ENCODE data around the gene KRTAP5-3. TPM values are rescaled to one million over a fixed set of nuclear protein-coding genes. Genes with fewer than 3 reads are reported as not detected.

Gene KRTAP5-3
- total and polyA plus RNA-seq, 2 of the 8 experiments (the other 6 are each of a cell fraction or from before 2014, with no cell fraction given): not detected

DNA sequence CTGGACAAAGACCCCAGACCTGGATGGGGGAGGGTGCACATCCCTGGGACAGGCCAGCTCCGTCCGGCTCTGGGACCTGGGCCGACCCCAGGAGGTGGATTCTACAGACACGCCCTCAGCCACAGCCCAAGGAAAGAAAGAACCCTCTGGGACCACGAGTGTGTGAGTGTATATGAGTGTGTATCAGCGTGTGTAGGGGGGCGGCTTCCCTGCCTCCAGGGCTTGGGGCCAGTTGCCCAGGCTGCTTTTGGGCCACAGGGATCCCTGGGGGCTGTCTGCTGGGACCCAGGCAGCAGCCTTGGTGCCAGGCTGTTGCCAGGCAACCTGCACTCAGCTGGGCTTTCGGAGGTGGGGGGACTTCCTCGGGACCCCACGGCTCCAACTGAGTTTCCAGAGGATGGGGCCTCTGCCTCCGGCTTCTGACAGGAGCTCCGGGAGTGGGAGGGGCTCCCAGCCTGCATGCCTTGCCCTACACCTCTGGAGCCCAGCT lies 45.1 kb downstream of the KRTAP5-3 start:
- Histone ChIP-seq H2AFZ (ENCODE audit: low read length) (no peak overlapping the region), H3K36me3 (ENCODE audit: control insufficient read depth in 2 of 4, insufficient read depth in 4 of 4, low read length in 3 of 4) (no peaks in the 10 kb centered on the region), H2BK120ac (replicated peaks; ENCODE audit: low read depth, low read length) (no peak overlapping the region), H2AK5ac (ENCODE audit: low read depth, low read length) (no peak overlapping the region), H3K9me3 (ENCODE audit: insufficient read depth in 2 of 2, low read depth in 1 of 2, low read length in 1 of 2) (no peaks in the 10 kb centered on the region), H3K4me3 (ENCODE audit: extremely low read depth in 1 of 4, insufficient read depth in 2 of 4, low read depth in 3 of 4, low read length in 4 of 4) (no peak overlapping the region), H4K91ac (replicated peaks; ENCODE audit: insufficient read length, low read length) (no peak overlapping the region), H3K23me2 (ENCODE audit: low read depth, low read length) (no peaks in the 10 kb centered on the region), H3K27me3 (replicated peaks in 1 of 4; ENCODE audit: control insufficient read depth in 3 of 4, extremely low read depth in 1 of 4, insufficient read depth in 3 of 4, low read length in 3 of 4) (peaks cover 0 to 16% (median 8%) of the 10 kb centered on the region in 4 experiments; a peak in 5 of 7 replicates), H3K23ac (ENCODE audit: insufficient read length) (no peak overlapping the region), H3K14ac (ENCODE audit: insufficient read length) (no peak overlapping the region), H3K4ac (replicated peaks; ENCODE audit: insufficient read length, low read depth, low read length) (no peak overlapping the region), H2BK5ac (ENCODE audit: low read depth, low read length) (no peak overlapping the region), H3K9ac (replicated peaks in 1 of 4; ENCODE audit: extremely low read depth in 1 of 4, low read depth in 3 of 4, low read length in 3 of 4) (no peak overlapping the region), H3K4me2 (ENCODE audit: insufficient read depth in 1 of 2, low read depth in 2 of 2, low read length in 2 of 2) (no peak overlapping the region), H2BK15ac (ENCODE audit: low read length) (no peak overlapping the region), H3K4me1 (replicated peaks in 1 of 4; ENCODE audit: control insufficient read depth in 3 of 4, insufficient read depth in 4 of 4, low read length in 3 of 4) (peaks cover 8 to 47% (median 35%) of the 10 kb centered on the region in 4 experiments), H3K27ac (ENCODE audit: low read depth, low read length) (no peak overlapping the region), H3K56ac (replicated peaks; ENCODE audit: insufficient read length, low read depth, low read length) (no peak overlapping the region), H3K79me2 (ENCODE audit: control insufficient read depth in 1 of 2, insufficient read depth in 2 of 2, low read length in 2 of 2) (no peaks in the 10 kb centered on the region), H4K5ac (ENCODE audit: insufficient read length, low read depth, low read length) (no peak overlapping the region), H3K79me1 (ENCODE audit: low read depth, low read length) (no peaks in the 10 kb centered on the region), H4K20me1 (replicated peaks in 1 of 2; ENCODE audit: control insufficient read depth in 1 of 2, insufficient read depth in 2 of 2, low read length in 2 of 2) (peaks cover 0 to 18% of the 10 kb centered on the region in 2 experiments), H2BK12ac (ENCODE audit: low read depth, low read length) (no peak overlapping the region), H3K18ac (ENCODE audit: extremely low read depth, low read length) (no peak overlapping the region), H2BK20ac (ENCODE audit: low read length) (no peak overlapping the region), H4K8ac (ENCODE audit: extremely low read depth, insufficient read depth, low read length) (no peak overlapping the region; the same call in 1 of the 2 replicates)
- no peak for FAIRE-seq
- POLR2A ChIA-PET (ENCODE audit: partially characterized antibody): interaction anchor here (2.7 kb wide), 1 partner anchor 14 kb away, joined by 12 read pairs; no protein-coding TSS in a partner anchor
- DNase-seq (ENCODE audit: low read depth in 1 of 2, low spot score in 2 of 2): no peak
- CTCF ChIA-PET (ENCODE audit: partially characterized antibody): interaction anchor here (1.3 to 9.1 kb wide), 4 partner anchors 8 to 17 kb away, joined by 4 to 100 read pairs (median 51); no protein-coding TSS in a partner anchor
- WGBS, 2 experiments (ENCODE audit: extremely low coverage in 1 of 2, insufficient coverage in 1 of 2, insufficient read length in 1 of 2, insufficient replicate concordance in 2 of 2, low coverage in 1 of 2, low lambda C conversion rate in 2 of 2, missing lambda C conversion rate in 1 of 2): 85% methylated on average over 7 of the region's 12 CpGs; no CpG with 5 or more reads in 1 of the 2 experiments
- TF ChIP-seq JUND (IDR thresholded peaks at IDR 0.05; ENCODE audit: low read length) (no peak), CTBP2 (IDR thresholded peaks at IDR 0.05; ENCODE audit: borderline replicate concordance, insufficient read depth, insufficient read length, low read length) (no peak), POLR2A (IDR thresholded peaks at IDR 0.05; ENCODE audit: control extremely low read depth in 1 of 2, low read depth in 2 of 2, low read length in 2 of 2) (no peak), TBP (IDR thresholded peaks at IDR 0.05; ENCODE audit: low read depth, low read length) (no peak), JUN (IDR thresholded peaks at IDR 0.05; ENCODE audit: low read depth, low read length) (no peak), KDM5A (IDR thresholded peaks at IDR 0.05; ENCODE audit: low read length) (no peak), MAX (IDR thresholded peaks at IDR 0.05) (no peak), TAF1 (IDR thresholded peaks at IDR 0.05; ENCODE audit: low read depth, low read length) (no peak), EP300 (IDR thresholded peaks at IDR 0.05; ENCODE audit: borderline replicate concordance in 1 of 2, low read depth in 2 of 2, low read length in 2 of 2) (no peak), TEAD4 (IDR thresholded peaks at IDR 0.05; ENCODE audit: low read depth, low read length) (no peak), MAFK (IDR thresholded peaks at IDR 0.05; ENCODE audit: low read depth, low read length) (no peak), TAF7 (optimal IDR thresholded peaks at IDR 0.05; ENCODE audit: borderline replicate concordance, low read depth, low read length) (no peak)
- TF ChIP-seq, protein P1, sequence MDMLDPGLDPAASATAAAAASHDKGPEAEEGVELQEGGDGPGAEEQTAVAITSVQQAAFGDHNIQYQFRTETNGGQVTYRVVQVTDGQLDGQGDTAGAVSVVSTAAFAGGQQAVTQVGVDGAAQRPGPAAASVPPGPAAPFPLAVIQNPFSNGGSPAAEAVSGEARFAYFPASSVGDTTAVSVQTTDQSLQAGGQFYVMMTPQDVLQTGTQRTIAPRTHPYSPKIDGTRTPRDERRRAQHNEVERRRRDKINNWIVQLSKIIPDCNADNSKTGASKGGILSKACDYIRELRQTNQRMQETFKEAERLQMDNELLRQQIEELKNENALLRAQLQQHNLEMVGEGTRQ (IDR thresholded peaks at IDR 0.05; ENCODE audit: low read length): no peak

Measured in H1 (cell line).